Prostate gland (tissue), 2 donors: ENCODE results near the gene PGM5. TPM values are rescaled to one million over a fixed set of nuclear protein-coding genes. Genes with fewer than 3 reads are reported as not detected.
"Not testable (repeated sequence)": the region's sequence is repeated elsewhere in the genome, so short reads cannot be mapped to it uniquely, and the experiment has no call there.

Experiments used
- DNase-seq: peaks from one replicate; pipeline ENCODE4 v3.0.0-alpha.2; 2019; ENCODE audit warnings: low spot score
- H3K27ac ChIP-seq, 2 donors: fragments of 200-600 bp; sonication (generic); 2 replicates each; pipeline ENCODE4 v1.5.1; 2017 to 2019
- H3K27me3 ChIP-seq: fragments of 200-600 bp; sonication (generic); replicated peaks from 2 replicates; pipeline ENCODE4 v1.5.1; 2019; ENCODE audit not compliant: insufficient read depth
- H3K36me3 ChIP-seq, 2 donors: fragments of 200-600 bp; sonication (generic); 1 replicate in 1 of 2; 2 replicates in 1 of 2; pipeline versions ENCODE4 v1.5.1 to v1.8.1; 2017 to 2019
- H3K4me1 ChIP-seq: fragments of 200-600 bp; sonication (generic); replicated peaks from 2 replicates; pipeline ENCODE4 v1.5.1; 2019
- H3K4me3 ChIP-seq, 2 donors: fragments of 200-600 bp; sonication (generic); 2 replicates each; pipeline ENCODE4 v1.5.1; 2017 to 2019
- H3K9me3 ChIP-seq: fragments of 200-600 bp; sonication (generic); 2 replicates; pipeline ENCODE4 v1.5.1; 2017
- POLR2A ChIP-seq: fragments of 450-650 bp; IDR thresholded peaks from one replicate; pipeline ENCODE4 v1.6.1; 2016; ENCODE audit warnings: antibody characterized with exemption, mild to moderate bottlenecking
- POLR2AphosphoS5 ChIP-seq: sonication (generic); formaldehyde crosslinking; IDR thresholded peaks from one replicate; pipeline ENCODE4 v1.6.1; 2017; ENCODE audit warnings: antibody characterized with exemption
- WGBS: methylation state at CpG from one replicate; pipeline ENCODE4 v1.1.5; 2018; 5-methylcytosine and 5-hydroxymethylcytosine counted together
- intact Hi-C: fragments of 100-400 bp; cut with DNase I; formaldehyde crosslinking; loops from one replicate; pipeline ENCODE4 v1.14.2; 2022
- total RNA-seq, 2 donors: library from RNA; depleted of rRNA; stranded (reverse); fragments of >200 nt; gene quantifications; one replicate each; pipeline ENCODE4 v1.1.0, GENCODE V29; 2016

The PGM5 gene
- total RNA-seq = 10 to 100 TPM; 96.5 to 99.6 TPM

GRCh38 chr9:68356380-68357118, at the start of gene PGM5:
TSS of gene PGM5 (plus strand) at chr9:68356611. CDS start at chr9:68357128, 517 bp downstream.
- not testable (repeated sequence) for H3K9me3 ChIP-seq, H3K36me3 ChIP-seq, H3K27me3 ChIP-seq, H3K4me1 ChIP-seq
- peak within 1 kb of the TSS; percentile 79 to 87 for H3K27ac ChIP-seq
- 0% methylated on average over 38 of the region's 58 CpGs for WGBS
- intact Hi-C loops = loop anchor here (5.0 kb wide), 1 partner anchor 151 kb away; no protein-coding TSS in a partner anchor
- peak; percentile 7 for DNase-seq
- H3K4me3 ChIP-seq = peak within 1 kb of the TSS; percentile 56 to 63
- TF ChIP-seq POLR2A (peak; percentile 30), POLR2AphosphoS5 (peak; percentile 5)

DNA sequence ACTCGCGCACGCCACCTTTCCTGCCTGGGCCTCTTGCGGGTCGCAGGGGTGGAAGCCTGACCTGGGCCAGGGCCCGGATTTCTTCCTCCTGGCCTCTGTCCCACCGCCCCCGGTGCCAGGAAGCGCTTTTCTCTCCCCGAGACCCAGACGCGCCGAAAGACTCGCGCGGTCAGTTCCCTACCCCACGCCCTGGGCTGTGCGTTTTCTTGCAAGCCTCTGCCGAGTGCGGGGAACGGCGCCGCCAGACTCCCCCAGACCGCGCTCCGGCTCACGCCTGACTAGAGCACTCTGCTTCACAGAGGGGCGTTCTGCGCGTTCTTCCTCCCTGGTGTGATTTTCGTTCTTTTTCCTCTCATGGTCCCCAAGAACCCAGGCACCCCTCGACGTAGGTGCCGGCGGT, 49.3 kb upstream of the PGM5 start:
- H3K9me3 ChIP-seq, H3K4me1 ChIP-seq, H3K27me3 ChIP-seq, intact Hi-C loops, DNase-seq, H3K27ac ChIP-seq, H3K4me3 ChIP-seq, H3K36me3 ChIP-seq: not testable (repeated sequence)
- 11% methylated on average over 9 of the region's 35 CpGs for WGBS

DNA sequence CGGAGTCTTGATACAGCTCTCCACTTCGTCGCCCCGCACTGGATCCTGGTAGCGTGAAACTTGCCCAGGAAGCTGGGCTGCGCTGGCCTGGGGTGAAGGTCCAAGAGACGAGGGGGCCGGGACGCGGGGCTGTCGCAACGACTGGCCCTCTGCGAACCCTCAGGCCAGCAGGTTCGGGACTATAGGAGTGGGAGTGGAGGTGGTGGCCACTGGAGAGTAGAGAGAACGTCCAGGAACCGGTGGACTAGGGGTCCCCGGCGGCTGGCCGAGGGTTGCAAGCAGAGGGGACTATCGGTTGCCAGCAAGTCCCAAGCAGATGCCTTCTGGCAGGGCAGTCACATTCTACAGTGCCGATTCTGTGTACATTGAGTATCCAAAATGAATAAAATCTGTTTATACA, 48.8 kb upstream of the PGM5 start:
- H3K9me3 ChIP-seq, H3K4me1 ChIP-seq, H3K36me3 ChIP-seq, intact Hi-C loops, H3K27me3 ChIP-seq, H3K4me3 ChIP-seq, DNase-seq, H3K27ac ChIP-seq: not testable (repeated sequence)
- 18% methylated on average over 7 of the region's 21 CpGs for WGBS

DNA sequence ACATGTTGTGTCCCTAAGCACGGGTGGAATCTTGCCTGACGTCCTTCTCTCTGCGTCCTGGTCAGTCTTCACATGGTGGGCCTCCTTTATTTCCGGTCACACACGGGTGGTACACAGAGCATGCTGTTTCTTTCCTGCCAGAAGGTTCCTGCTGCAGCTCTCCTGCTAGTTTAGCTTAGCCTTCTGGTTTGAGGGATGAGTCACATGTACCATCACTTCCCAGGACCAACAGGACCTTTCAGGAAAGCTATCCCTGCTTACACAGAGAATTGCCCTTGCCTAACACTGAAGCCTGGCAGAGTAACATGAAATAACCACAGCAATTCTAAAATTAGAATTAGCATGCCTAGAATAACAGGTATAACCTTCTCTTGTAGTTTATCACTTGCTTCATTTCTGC, 45.2 kb upstream of the PGM5 start:
- H3K27me3 ChIP-seq, H3K36me3 ChIP-seq, intact Hi-C loops, DNase-seq, H3K27ac ChIP-seq, H3K4me1 ChIP-seq, H3K9me3 ChIP-seq, H3K4me3 ChIP-seq: not testable (repeated sequence)
- WGBS = no CpG with 5 or more reads among the region's 5 CpGs

GRCh38 chr9:68318209-68318608, 38.2 kb upstream of the PGM5 start:
- H3K4me3 ChIP-seq, intact Hi-C loops, H3K4me1 ChIP-seq, H3K9me3 ChIP-seq, H3K36me3 ChIP-seq, DNase-seq, H3K27me3 ChIP-seq, H3K27ac ChIP-seq: not testable (repeated sequence)
- WGBS = 71% methylated on average over 10 of the region's 10 CpGs

GRCh38 chr9:68323749-68324148, 32.7 kb upstream of the PGM5 start:
- DNase-seq, H3K36me3 ChIP-seq, H3K4me3 ChIP-seq, H3K27ac ChIP-seq, H3K27me3 ChIP-seq, H3K9me3 ChIP-seq, intact Hi-C loops, H3K4me1 ChIP-seq: not testable (repeated sequence)
- WGBS = no CpG with 5 or more reads among the region's 24 CpGs

GRCh38 chr9:68324518-68324917, 31.9 kb upstream of the PGM5 start:
- H3K27me3 ChIP-seq, H3K27ac ChIP-seq, DNase-seq, H3K36me3 ChIP-seq, H3K9me3 ChIP-seq, H3K4me3 ChIP-seq, intact Hi-C loops, H3K4me1 ChIP-seq: not testable (repeated sequence)
- WGBS = no CpG with 5 or more reads among the region's 20 CpGs

GRCh38 chr9:68329106-68329505, 27.3 kb upstream of the PGM5 start:
- H3K27me3 ChIP-seq, H3K4me1 ChIP-seq, H3K36me3 ChIP-seq, intact Hi-C loops, H3K9me3 ChIP-seq, DNase-seq, H3K27ac ChIP-seq, H3K4me3 ChIP-seq: not testable (repeated sequence)
- WGBS = 94% methylated on average over 2 of the region's 4 CpGs

- intact Hi-C loops, H3K27ac ChIP-seq, H3K9me3 ChIP-seq, DNase-seq, H3K4me1 ChIP-seq, H3K36me3 ChIP-seq, H3K27me3 ChIP-seq, H3K4me3 ChIP-seq: not testable (repeated sequence)
- 95% methylated on average over 7 of the region's 11 CpGs for WGBS
Measured at GRCh38 chr9:68330531-68331173, 25.8 kb upstream of the PGM5 start.

DNA sequence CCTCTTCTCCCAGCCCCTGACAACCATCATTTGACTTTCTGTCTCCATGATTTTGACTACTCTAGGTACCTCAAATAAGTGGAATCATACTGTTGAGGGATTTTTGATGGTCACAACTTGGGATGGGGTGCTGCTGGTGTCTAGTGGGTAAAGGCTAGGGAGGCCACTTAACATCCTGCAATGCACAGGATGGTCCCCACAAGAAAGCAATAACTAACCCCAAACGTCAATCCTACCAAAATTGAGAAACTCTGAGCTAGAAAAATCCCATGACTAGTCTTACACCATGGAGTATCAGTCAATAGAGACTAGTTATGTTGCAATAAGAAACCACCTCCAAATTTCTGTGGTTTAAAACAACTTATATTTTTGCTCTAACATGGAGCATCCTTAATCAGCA, 24.3 kb upstream of the PGM5 start:
- WGBS = 75% methylated on average over 1 of the region's 1 CpG
- not testable (repeated sequence) for H3K36me3 ChIP-seq

GRCh38 chr9:68335935-68336334, 20.5 kb upstream of the PGM5 start:
- H3K36me3 ChIP-seq, H3K4me1 ChIP-seq, H3K9me3 ChIP-seq, H3K4me3 ChIP-seq, intact Hi-C loops, DNase-seq, H3K27ac ChIP-seq, H3K27me3 ChIP-seq: not testable (repeated sequence)
- 70% methylated on average over 3 of the region's 3 CpGs for WGBS

More for the DNA sequence above, 24.3 kb upstream of the PGM5 start:
- DNase-seq, H3K9me3 ChIP-seq, H3K4me1 ChIP-seq, H3K27me3 ChIP-seq, H3K4me3 ChIP-seq, intact Hi-C loops, H3K27ac ChIP-seq: not testable (repeated sequence)

GRCh38 chr9:68336639-68337339, 19.6 kb upstream of the PGM5 start:
- 72% methylated on average over 5 of the region's 10 CpGs for WGBS
- intact Hi-C loops, H3K36me3 ChIP-seq, DNase-seq, H3K27ac ChIP-seq, H3K9me3 ChIP-seq, H3K4me3 ChIP-seq, H3K4me1 ChIP-seq, H3K27me3 ChIP-seq: not testable (repeated sequence)
